D721Med (cell line): ENCODE measurements around the gene COX17.

Source experiments
- DNase-seq: peaks from one replicate; pipeline ENCODE4 v3.0.0; 2011; ENCODE audit warnings: low spot score; ENCODE audit not compliant: insufficient read length
- FAIRE-seq: peaks from 2 replicates; lab custom pipeline; 2011; peaks lifted over from hg19 to GRCh38; lab: Jason Lieb, UNC
- TF ChIP-seq, protein P1 (sequence below): IDR thresholded peaks from 2 replicates; pipeline ENCODE4 v1.5.1; 2012; ENCODE audit warnings: mild to moderate bottlenecking, control low read depth; ENCODE audit not compliant: insufficient read depth; ENCODE audit errors: missing control alignments

COX17 gene

GRCh38 chr3:119645813-119646212 lies 31.4 kb downstream of the COX17 start:
- FAIRE-seq: no peak
- TF ChIP-seq, protein P1, sequence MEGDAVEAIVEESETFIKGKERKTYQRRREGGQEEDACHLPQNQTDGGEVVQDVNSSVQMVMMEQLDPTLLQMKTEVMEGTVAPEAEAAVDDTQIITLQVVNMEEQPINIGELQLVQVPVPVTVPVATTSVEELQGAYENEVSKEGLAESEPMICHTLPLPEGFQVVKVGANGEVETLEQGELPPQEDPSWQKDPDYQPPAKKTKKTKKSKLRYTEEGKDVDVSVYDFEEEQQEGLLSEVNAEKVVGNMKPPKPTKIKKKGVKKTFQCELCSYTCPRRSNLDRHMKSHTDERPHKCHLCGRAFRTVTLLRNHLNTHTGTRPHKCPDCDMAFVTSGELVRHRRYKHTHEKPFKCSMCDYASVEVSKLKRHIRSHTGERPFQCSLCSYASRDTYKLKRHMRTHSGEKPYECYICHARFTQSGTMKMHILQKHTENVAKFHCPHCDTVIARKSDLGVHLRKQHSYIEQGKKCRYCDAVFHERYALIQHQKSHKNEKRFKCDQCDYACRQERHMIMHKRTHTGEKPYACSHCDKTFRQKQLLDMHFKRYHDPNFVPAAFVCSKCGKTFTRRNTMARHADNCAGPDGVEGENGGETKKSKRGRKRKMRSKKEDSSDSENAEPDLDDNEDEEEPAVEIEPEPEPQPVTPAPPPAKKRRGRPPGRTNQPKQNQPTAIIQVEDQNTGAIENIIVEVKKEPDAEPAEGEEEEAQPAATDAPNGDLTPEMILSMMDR: no peak
- DNase-seq: no peak

- FAIRE-seq: no peak
- no peak for DNase-seq
- TF ChIP-seq, protein P1: no peak
These were observed 32.7 kb downstream of the COX17 start for GRCh38 chr3:119644481-119644880.

DNA sequence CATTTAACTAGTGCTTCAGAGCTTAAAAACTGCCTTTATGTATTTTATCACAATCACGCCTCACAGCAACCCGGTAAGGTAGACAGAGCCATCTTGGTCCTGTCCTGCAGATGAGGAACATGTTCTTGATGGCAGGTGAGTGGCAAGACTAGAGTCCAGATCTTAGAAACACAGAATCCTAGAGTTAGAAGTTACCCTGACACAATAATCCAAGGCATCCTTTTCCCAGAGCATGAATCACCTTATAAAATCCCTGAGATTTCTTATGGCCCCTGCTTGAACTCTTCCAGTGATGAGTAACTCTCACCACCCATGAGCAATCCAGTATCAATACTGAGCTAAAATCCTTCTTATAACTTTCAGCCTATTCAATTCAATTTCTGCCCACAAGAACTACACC lies 33.7 kb downstream of the COX17 start:
- TF ChIP-seq, protein P1: no peak
- FAIRE-seq (no peak), DNase-seq (no peak)

DNA sequence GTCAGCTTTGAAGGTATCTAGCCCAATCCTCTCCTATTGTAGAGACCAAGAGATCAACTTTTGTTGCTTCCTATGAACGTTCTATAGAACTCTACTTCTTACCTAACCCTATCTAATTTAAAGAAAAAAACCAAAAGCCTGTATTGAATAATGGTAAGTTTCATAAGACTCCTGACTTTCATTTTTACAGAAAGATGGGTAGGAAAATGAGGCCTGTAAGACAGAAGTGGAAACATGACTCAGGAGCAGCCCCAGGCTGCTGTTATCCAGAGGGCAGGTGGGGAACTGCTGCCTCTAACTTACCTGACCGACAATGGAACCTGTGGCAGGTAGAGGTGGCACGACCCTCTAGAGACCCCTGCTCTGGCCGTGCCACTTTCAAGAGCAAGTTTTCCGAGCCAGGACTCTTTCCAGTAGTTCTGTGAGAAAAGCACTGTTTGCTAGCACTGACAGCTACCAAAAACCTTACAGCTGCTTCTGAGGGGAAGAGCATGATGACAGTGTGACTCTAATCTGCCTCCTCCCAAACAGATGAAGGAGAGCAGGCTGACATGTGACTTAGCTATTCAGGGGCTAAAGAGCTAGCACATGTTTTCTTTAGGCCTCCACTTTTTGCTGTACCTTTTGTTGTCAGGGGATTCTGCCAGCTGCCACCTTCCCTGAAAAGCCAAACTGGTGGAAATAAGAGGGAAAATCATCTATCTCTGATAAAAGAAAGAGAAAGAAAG lies 34.3 kb downstream of the COX17 start:
- TF ChIP-seq, protein P1: no peak
- no peak for DNase-seq
- FAIRE-seq: no peak

DNA sequence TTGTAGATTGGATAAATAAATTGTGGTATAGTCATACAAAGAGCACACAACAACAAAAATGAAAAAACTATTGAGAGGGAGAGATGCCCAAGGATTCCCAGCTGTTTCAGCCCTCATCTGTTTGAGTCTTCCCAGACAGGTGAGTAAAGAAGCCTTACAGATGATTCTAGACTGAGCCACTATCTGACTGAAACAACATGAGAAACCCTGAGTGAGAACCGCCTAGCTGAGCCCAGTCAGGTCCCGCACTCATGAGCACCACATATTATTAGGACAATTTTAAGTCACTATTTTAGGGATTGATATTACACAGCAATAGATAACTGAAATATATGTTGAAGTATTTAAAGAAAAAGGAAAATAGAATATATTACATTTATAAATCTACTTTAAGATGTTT lies 35.8 kb downstream of the COX17 start:
- DNase-seq (no peak), FAIRE-seq (no peak)
- TF ChIP-seq, protein P1: no peak

- DNase-seq (no peak), FAIRE-seq (peak; percentile 25)
- TF ChIP-seq, protein P1: no peak
These were observed 37.5 kb downstream of the COX17 start for GRCh38 chr3:119639494-119640350.
